Body of pancreas (tissue), 4 donors: ENCODE results near the gene LACTB. TPM values are rescaled to one million over a fixed set of nuclear protein-coding genes. Genes with fewer than 3 reads are reported as not detected.

Experiments used
- ATAC-seq: fragments of 150-250 bp; one replicate; pipeline ENCODE4 v1.9.1; 2016
- DNase-seq, 4 donors: peaks; one replicate each; pipeline ENCODE4 v3.0.0-alpha.2; 2019
- H3K27ac ChIP-seq, 4 donors: fragments of 200-600 bp; sonication (generic); 1 replicate in 3 of 4; 2 replicates in 1 of 4; pipeline versions ENCODE4 v1.5.1 to v1.6.1; 2016 to 2019; ENCODE audit warnings: mild to moderate bottlenecking in 1 of 4, mixed read lengths in 1 of 4, moderate library complexity in 1 of 4
- H3K27me3 ChIP-seq, 2 donors: fragments of 200-600 bp; sonication (generic); one replicate each; pipeline ENCODE4 v1.6.0; 2016; ENCODE audit warnings: mild to moderate bottlenecking in 1 of 2
- H3K36me3 ChIP-seq, 2 donors: fragments of 200-600 bp; sonication (generic); replicated peaks in 1 of 2; 2 replicates each; pipeline ENCODE4 v1.5.1; 2016; ENCODE audit warnings: low read depth in 2 of 2; ENCODE audit not compliant: insufficient read depth in 1 of 2
- H3K4me1 ChIP-seq: fragments of 200-600 bp; sonication (generic); one replicate; pipeline ENCODE4 v1.6.0; 2016
- H3K4me3 ChIP-seq, 2 donors: fragments of 200-600 bp; sonication (generic); 1 replicate in 1 of 2; 2 replicates in 1 of 2; pipeline ENCODE4 v1.5.1; 2016 to 2019
- H3K9me3 ChIP-seq, 3 donors: fragments of 200-600 bp; sonication (generic); 1 replicate in 2 of 3; 2 replicates in 1 of 3; pipeline ENCODE4 v1.5.1; 2016
- CTCF ChIP-seq, 7 experiments: fragments of 450-650 bp in 4 of 7; fragments of 200-600 bp in 3 of 7; sonication (generic) in 3 of 7; IDR thresholded peaks; one replicate each; pipeline ENCODE4 v1.5.1; 2016 to 2019; ENCODE audit warnings: antibody characterized with exemption in 7 of 7
- POLR2A ChIP-seq, 3 donors: fragments of 450-650 bp; IDR thresholded peaks; one replicate each; pipeline ENCODE4 v1.6.1; 2016; ENCODE audit warnings: antibody characterized with exemption in 3 of 3, mild to moderate bottlenecking in 2 of 3
- WGBS, 2 donors: methylation state at CpG; one replicate each; pipeline ENCODE4 v1.1.5; 2017; 5-methylcytosine and 5-hydroxymethylcytosine counted together
- intact Hi-C: fragments of 100-400 bp; cut with DNase I; formaldehyde crosslinking; loops from one replicate; pipeline ENCODE4 v1.15.1; 2023
- total RNA-seq, 2 donors: library from RNA; depleted of rRNA; stranded (reverse); fragments of >200 nt; gene quantifications; one replicate each; pipeline ENCODE4 v1.1.0, GENCODE V29; 2016

Gene LACTB
- total RNA-seq, 2 donors from 2014 or later = 7.6 to 8.6 TPM

GRCh38 chr15:63089260-63090043 lies 32.2 kb upstream of the LACTB start:
- DNase-seq (no peak), ATAC-seq (no peak)
- 77 to 86% methylated on average over 6 of the region's 6 CpGs for WGBS, 2 donors
- Histone ChIP-seq H3K27ac (no peak overlapping the region), H3K9me3 (peaks cover 0 to 3% (median 0%) of the 10 kb centered on the region in 3 donors), H3K27me3 (no peaks in the 10 kb centered on the region), H3K4me1 (peaks cover 7% of the 10 kb centered on the region), H3K4me3 (no peak overlapping the region), H3K36me3 (no peaks in the 10 kb centered on the region)
- TF ChIP-seq CTCF (IDR thresholded peaks at IDR 0.05) = no peak
- TF ChIP-seq POLR2A (IDR thresholded peaks at IDR 0.05) = no peak
- intact Hi-C loops = no loop called here

GRCh38 chr15:63090472-63090871 lies 31.2 kb upstream of the LACTB start:
- H3K9me3 ChIP-seq = peaks cover 0 to 3% (median 0%) of the 10 kb centered on the region in 3 donors
- intact Hi-C loops = no loop called here
- H3K27ac ChIP-seq = no peak overlapping the region
- DNase-seq = no peak
- TF ChIP-seq POLR2A (IDR thresholded peaks at IDR 0.05) (no peak), CTCF (IDR thresholded peaks at IDR 0.05) (no peak)
- H3K4me1 ChIP-seq = peaks cover 7% of the 10 kb centered on the region
- H3K27me3 ChIP-seq = no peaks in the 10 kb centered on the region
- WGBS, 2 donors = 86 to 91% methylated on average over 8 to 9 of the region's 9 CpGs
- H3K4me3 ChIP-seq = no peak overlapping the region
- H3K36me3 ChIP-seq = no peaks in the 10 kb centered on the region
- no peak for ATAC-seq

- H3K27ac ChIP-seq = no peak overlapping the region
Measured at GRCh38 chr15:63090887-63091286, 30.8 kb upstream of the LACTB start.

GRCh38 chr15:63091679-63092446 lies 29.8 kb upstream of the LACTB start:
- Histone ChIP-seq H3K9me3 (peaks cover 0 to 3% (median 0%) of the 10 kb centered on the region in 3 donors), H3K27me3 (no peaks in the 10 kb centered on the region), H3K27ac (no peak overlapping the region), H3K4me1 (peaks cover 7% of the 10 kb centered on the region), H3K4me3 (no peak overlapping the region), H3K36me3 (no peaks in the 10 kb centered on the region)
- intact Hi-C loops = no loop called here
- no peak for ATAC-seq
- WGBS, 2 donors = 31 to 62% methylated on average over 2 to 4 of the region's 4 CpGs
- DNase-seq = no peak
- no peak for TF ChIP-seq CTCF (IDR thresholded peaks at IDR 0.05)
- TF ChIP-seq POLR2A (IDR thresholded peaks at IDR 0.05) = no peak

More at GRCh38 chr15:63090887-63091286, 30.8 kb upstream of the LACTB start:
- TF ChIP-seq POLR2A (IDR thresholded peaks at IDR 0.05) (no peak), CTCF (IDR thresholded peaks at IDR 0.05) (no peak)
- no peak overlapping the region for H3K4me3 ChIP-seq
- DNase-seq = no peak
- no peaks in the 10 kb centered on the region for H3K27me3 ChIP-seq
- intact Hi-C loops = no loop called here
- H3K4me1 ChIP-seq = peaks cover 7% of the 10 kb centered on the region
- peaks cover 0 to 3% (median 0%) of the 10 kb centered on the region in 3 donors for H3K9me3 ChIP-seq
- H3K36me3 ChIP-seq = no peaks in the 10 kb centered on the region
- 80 to 93% methylated on average over 8 of the region's 10 CpGs for WGBS, 2 donors
- ATAC-seq = no peak
